ENCODE data around the gene CNDP1.

DNA sequence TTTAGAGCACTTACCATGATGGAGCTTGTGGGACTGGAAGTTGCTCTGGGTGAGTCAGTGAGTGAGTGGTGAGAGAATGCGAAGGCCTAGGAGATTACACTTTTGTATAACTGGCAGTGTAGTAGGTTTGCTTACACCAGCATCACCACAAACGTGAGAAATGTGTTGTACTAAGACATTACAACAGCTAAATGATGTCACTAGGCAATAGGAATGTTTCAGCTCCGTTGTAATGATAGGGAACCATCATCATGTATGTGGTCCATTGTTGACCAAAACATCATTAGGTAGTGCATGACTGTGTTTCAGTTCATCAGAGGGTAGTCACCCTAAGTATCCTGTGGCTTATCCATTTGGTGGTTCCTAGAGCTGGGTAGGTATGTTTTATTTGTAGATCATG lies 75.2 kb downstream of the CNDP1 start:
- TF ChIP-seq TCF12 (IDR thresholded peaks at IDR 0.05; ENCODE audit: low read depth) (no peak), RAD21 (IDR thresholded peaks at IDR 0.05; ENCODE audit: low read depth) (no peak), USF1 (IDR thresholded peaks at IDR 0.05) (no peak), REST (IDR thresholded peaks at IDR 0.05; ENCODE audit: low read depth) (no peak), CEBPB (IDR thresholded peaks at IDR 0.05) (no peak), YY1 (IDR thresholded peaks at IDR 0.05; ENCODE audit: low read depth) (no peak), TAF1 (IDR thresholded peaks at IDR 0.05; ENCODE audit: low read depth) (no peak)
- TF ChIP-seq, protein P1, sequence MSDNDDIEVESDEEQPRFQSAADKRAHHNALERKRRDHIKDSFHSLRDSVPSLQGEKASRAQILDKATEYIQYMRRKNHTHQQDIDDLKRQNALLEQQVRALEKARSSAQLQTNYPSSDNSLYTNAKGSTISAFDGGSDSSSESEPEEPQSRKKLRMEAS (IDR thresholded peaks at IDR 0.05), result no peak

All from Ishikawa (cell line).